Right kidney (tissue), 1 donor: ENCODE measurements around the gene CNIH2.

ENCODE experiments used
- DNase-seq: peaks from one replicate; pipeline ENCODE4 v3.0.0-alpha.2; 2016

The CNIH2 gene

GRCh38 chr11:66329165-66329673 is 51.2 kb downstream of the CNIH2 start:
- no peak for DNase-seq

GRCh38 chr11:66330931-66331330 is 53.0 kb downstream of the CNIH2 start:
- DNase-seq = no peak

- DNase-seq = no peak
Measured at GRCh38 chr11:66331542-66332370, 53.8 kb downstream of the CNIH2 start.

- no peak for DNase-seq
Measured at GRCh38 chr11:66332371-66333219, 54.6 kb downstream of the CNIH2 start.

- DNase-seq = no peak
Measured at GRCh38 chr11:66333220-66333877, 55.4 kb downstream of the CNIH2 start.
